GM12878 (cell line): ENCODE results near the gene KATNB1. TPM values are rescaled to one million over a fixed set of nuclear protein-coding genes. Genes with fewer than 3 reads are reported as not detected.
"Not testable (repeated sequence)": the region's sequence is repeated elsewhere in the genome, so short reads cannot be mapped to it uniquely, and the experiment has no call there.

ENCODE experiments used
- ATAC-seq: fragments of 200-7000 bp; cut with Tn5 transposase; 3 replicates; pipeline ENCODE4 v1.9.1; 2020; ENCODE audit warnings: mild to moderate bottlenecking, moderate library complexity
- BruUV-seq: library from RNA; stranded (reverse); fragments of 400-500 nt; replicated peaks from 2 replicates; lab custom pipeline; 2021; lab: Mats Ljungman, UMichigan
- CTCF ChIA-PET: fragments of 300-600 bp; sonication (Branson Sonifier 250); formaldehyde crosslinking; extraction: SDS; loops from one replicate; lab custom pipeline; 2021; ENCODE audit warnings: inconsistent platforms; lab: Yijun Ruan, JAX
- POLR2A ChIA-PET: fragments of 350-600 bp; formaldehyde crosslinking; extraction: SDS; loops from one replicate; lab custom pipeline; 2021; ENCODE audit warnings: inconsistent platforms; lab: Charles Lee
- RAD21 ChIA-PET: fragments of 300-600 bp; sonication (Branson Sonifier 250); formaldehyde crosslinking; loops from one replicate; lab custom pipeline; 2023; ENCODE audit warnings: antibody characterized with exemption; ENCODE audit not compliant: unreplicated experiment; lab: Charles Lee
- SMC1A ChIA-PET: fragments of 300-600 bp; sonication (Branson Sonifier 250); formaldehyde crosslinking; loops from one replicate; lab custom pipeline; 2023; ENCODE audit not compliant: unreplicated experiment, uncharacterized antibody; lab: Charles Lee
- DNase-seq: peaks from one replicate; pipeline ENCODE4 v3.0.0-alpha.2; 2011; ENCODE audit warnings: low read depth, low spot score
- FAIRE-seq: peaks from 3 replicates; lab custom pipeline; 2011; peaks lifted over from hg19 to GRCh38; lab: Jason Lieb, UNC
- H2AFZ ChIP-seq: 2 replicates; pipeline ENCODE4 v1.6.0; 2011; ENCODE audit warnings: low read depth, low read length, control low read depth; ENCODE audit not compliant: control insufficient read depth
- H3K27ac ChIP-seq: 2 replicates; pipeline ENCODE4 v1.5.1; 2011; ENCODE audit warnings: control low read depth; ENCODE audit not compliant: control insufficient read depth, insufficient read depth
- H3K27me3 ChIP-seq, 2 experiments: replicated peaks in 1 of 2; 2 replicates each; pipeline versions ENCODE4 v1.6.0 to v1.6.1; 2011; ENCODE audit warnings: low read length in 1 of 2; ENCODE audit not compliant: control insufficient read depth in 2 of 2, insufficient read depth in 2 of 2
- H3K36me3 ChIP-seq, 2 experiments: 2 replicates each; pipeline ENCODE4 v1.5.1; 2011; ENCODE audit warnings: low read length in 1 of 2; ENCODE audit not compliant: control insufficient read depth in 2 of 2, insufficient read depth in 2 of 2
- H3K4me1 ChIP-seq: 2 replicates; pipeline ENCODE4 v1.6.1; 2011; ENCODE audit warnings: mild to moderate bottlenecking, low read length, moderate library complexity, mixed read lengths; ENCODE audit not compliant: control insufficient read depth, insufficient read depth
- H3K4me2 ChIP-seq: 2 replicates; pipeline ENCODE4 v1.6.0; 2011; ENCODE audit warnings: control low read depth; ENCODE audit not compliant: control insufficient read depth, insufficient read depth
- H3K4me3 ChIP-seq: fragments of 200-600 bp; sonication (generic); 2 replicates; pipeline ENCODE4 v1.5.1; 2016
- H3K79me2 ChIP-seq: 2 replicates; pipeline ENCODE4 v1.6.0; 2011; ENCODE audit warnings: low read length; ENCODE audit not compliant: control insufficient read depth, insufficient read depth
- H3K9ac ChIP-seq: 2 replicates; pipeline ENCODE4 v1.8.0; 2011; ENCODE audit warnings: low read length, control low read depth, mixed read lengths; ENCODE audit not compliant: control insufficient read depth, insufficient read depth
- H3K9me3 ChIP-seq: replicated peaks from 3 replicates; pipeline ENCODE4 v1.5.1; 2011; ENCODE audit warnings: mild to moderate bottlenecking, low read length; ENCODE audit not compliant: control insufficient read depth, insufficient read depth
- H4K20me1 ChIP-seq: 2 replicates; pipeline ENCODE4 v1.6.0; 2011; ENCODE audit not compliant: control insufficient read depth, insufficient read depth
- CHD4 ChIP-seq: fragments of 200-600 bp; sonication (generic); IDR thresholded peaks from 2 replicates; pipeline ENCODE4 v1.6.1; 2016; ENCODE audit warnings: mild to moderate bottlenecking
- JUND ChIP-seq: IDR thresholded peaks from 2 replicates; pipeline ENCODE4 v1.6.1; 2012; ENCODE audit warnings: low read depth, mild to moderate bottlenecking, low read length, improper control_type of control experiment, moderate library complexity
- MTA2 ChIP-seq: fragments of 450-650 bp; IDR thresholded peaks from 2 replicates; pipeline ENCODE4 v1.6.1; 2016; ENCODE audit warnings: low read depth, mild to moderate bottlenecking, moderate library complexity
- PAX5 ChIP-seq: IDR thresholded peaks from 2 replicates; pipeline ENCODE4 v1.6.1; 2011; ENCODE audit warnings: low read depth, low read length, borderline replicate concordance
- POU2F2 ChIP-seq: IDR thresholded peaks from 3 replicates; pipeline ENCODE4 v1.6.1; 2011; ENCODE audit warnings: low read depth, mild to moderate bottlenecking, low read length, borderline replicate concordance
- TCF7 ChIP-seq: IDR thresholded peaks from 2 replicates; pipeline ENCODE4 v1.6.1; 2014; ENCODE audit warnings: antibody characterized with exemption, borderline replicate concordance
- WGBS: methylation state at CpG from one replicate; pipeline ENCODE4 v1.1.6; 2016; ENCODE audit warnings: low lambda C conversion rate; ENCODE audit not compliant: insufficient replicate concordance, insufficient coverage; ENCODE audit errors: missing lambda C conversion rate; 5-methylcytosine and 5-hydroxymethylcytosine counted together
- in situ Hi-C: fragments of 300-500 bp; cut with MboI; formaldehyde crosslinking; loops from 9 replicates; pipeline ENCODE4 v1.14.3; 2018; ENCODE audit warnings: mixed read lengths
- intact Hi-C: fragments of 100-400 bp; cut with micrococcal nuclease; formaldehyde crosslinking; loops from one replicate; pipeline ENCODE4 v1.14.2; 2022; ENCODE audit not compliant: unreplicated experiment
- polyA plus RNA-seq, 11 experiments: library from polyadenylated mRNA; depleted of rRNA in 4 of 11; unstranded in 6 of 11; stranded (reverse) in 5 of 11; fragments of >200 nt; fragmentation: Nextera tagmentation in 4 of 11; fragmentation: Illumina TruSeq in 1 of 11; extraction: Ambion mirVana in 4 of 11; extraction: Trizol in 1 of 11; gene quantifications; 1 replicate in 1 of 11; 2 replicates in 10 of 11; pipeline versions ENCODE4 v1.2.1 to v1.2.3, GENCODE V29; 2011 to 2016; ENCODE audit warnings: inconsistent platforms in 2 of 11, missing spikeins in 2 of 11, low read depth in 1 of 11
- total RNA-seq, 4 experiments: library from RNA; depleted of rRNA in 3 of 4; stranded (reverse); fragments of >200 nt in 3 of 4; fragmentation: Illumina TruSeq in 1 of 4; extraction: Trizol in 1 of 4; gene quantifications; 2 replicates each; pipeline versions ENCODE4 v1.2.1 to v1.2.3, GENCODE V29; 2013 to 2021

The KATNB1 gene
- total and polyA plus RNA-seq, 10 of the 15 experiments (the other 5 are each of a cell fraction or from before 2014, with no cell fraction given), result 0.71 to 46.5 (median 19.5) TPM

GRCh38 chr16:57781741-57782606, 46.4 kb downstream of the KATNB1 start:
- Histone ChIP-seq H3K4me2 (no peak overlapping the region), H3K4me1 (no peaks in the 10 kb centered on the region), H4K20me1 (no peaks in the 10 kb centered on the region), H3K9ac (no peak overlapping the region), H3K27ac (no peak overlapping the region), H3K79me2 (no peaks in the 10 kb centered on the region), H3K4me3 (no peak overlapping the region), H3K36me3 (no peaks in the 10 kb centered on the region), H2AFZ (no peak overlapping the region), H3K9me3 (no peaks in the 10 kb centered on the region), H3K27me3 (no peaks in the 10 kb centered on the region; a peak in 2 of 4 replicates)
- ChIA-PET SMC1A (no interaction called here), RAD21 (no interaction called here), POLR2A (no interaction called here), CTCF (no interaction called here)
- ATAC-seq (no peak), FAIRE-seq (no peak), DNase-seq (no peak)
- intact Hi-C loops, result no loop called here
- TF ChIP-seq JUND (no peak), POU2F2 (no peak), TCF7 (no peak), CHD4 (no peak), MTA2 (no peak), PAX5 (no peak)
- WGBS, result 35% methylated on average over 10 of the region's 10 CpGs
- BruUV-seq, result no TSS peak
- in situ Hi-C loops, result no loop called here

- 44% methylated on average over 11 of the region's 11 CpGs for WGBS
- FAIRE-seq, intact Hi-C loops, H4K20me1 ChIP-seq, H3K79me2 ChIP-seq, DNase-seq, BruUV-seq, CTCF ChIA-PET, H3K4me1 ChIP-seq, POLR2A ChIA-PET, H3K27ac ChIP-seq, H3K9me3 ChIP-seq, H2AFZ ChIP-seq, H3K27me3 ChIP-seq, in situ Hi-C loops, H3K36me3 ChIP-seq, ATAC-seq, RAD21 ChIA-PET, H3K9ac ChIP-seq, H3K4me2 ChIP-seq, H3K4me3 ChIP-seq: not testable (repeated sequence)
- SMC1A ChIA-PET, result interaction anchor here (1.1 kb wide), 1 partner anchor 85 kb away, joined by 3 read pairs; no protein-coding TSS in a partner anchor
These were observed 47.1 kb downstream of the KATNB1 start for GRCh38 chr16:57782607-57783055.
